Neuronal stem cell (in vitro differentiated cells): ENCODE data around the gene ATP1B3.

Experiments
- DNase-seq: peaks from one replicate; pipeline ENCODE4 v3.0.0-alpha.2; 2013; ENCODE audit warnings: low spot score
- H2AFZ ChIP-seq: one replicate; pipeline ENCODE4 v1.6.1; 2013; ENCODE audit warnings: mild to moderate bottlenecking, low read length, inconsistent platforms
- H2AK5ac ChIP-seq: 2 replicates; pipeline ENCODE4 v1.6.1; 2013; ENCODE audit warnings: low read depth, mild to moderate bottlenecking, inconsistent platforms, low read length, moderate library complexity, mixed read lengths
- H2BK120ac ChIP-seq: 2 replicates; pipeline ENCODE4 v1.6.1; 2013; ENCODE audit warnings: low read depth, mild to moderate bottlenecking, inconsistent platforms, low read length, moderate library complexity, mixed read lengths
- H2BK12ac ChIP-seq: one replicate; pipeline ENCODE4 v1.6.1; 2013; ENCODE audit warnings: low read length, inconsistent platforms
- H2BK15ac ChIP-seq: 2 replicates; pipeline ENCODE4 v1.6.1; 2013; ENCODE audit warnings: mild to moderate bottlenecking, low read length, inconsistent platforms, mixed read lengths
- H2BK5ac ChIP-seq: one replicate; pipeline ENCODE4 v1.6.1; 2013; ENCODE audit warnings: inconsistent platforms, mild to moderate bottlenecking, low read length, moderate library complexity
- H3K14ac ChIP-seq: one replicate; pipeline ENCODE4 v1.6.1; 2013; ENCODE audit warnings: low read length, inconsistent platforms
- H3K18ac ChIP-seq: 2 replicates; pipeline ENCODE4 v1.6.1; 2013; ENCODE audit warnings: low read length, inconsistent platforms
- H3K23ac ChIP-seq: 2 replicates; pipeline ENCODE4 v1.6.1; 2013; ENCODE audit warnings: low read depth, mild to moderate bottlenecking, mixed read lengths, low read length, inconsistent platforms; ENCODE audit not compliant: poor library complexity
- H3K27ac ChIP-seq: replicated peaks from 3 replicates; pipeline ENCODE4 v1.5.1; 2013; ENCODE audit warnings: low read length, inconsistent platforms
- H3K27me3 ChIP-seq, 3 experiments: 2 replicates each; pipeline ENCODE4 v1.6.1; 2013; ENCODE audit warnings: low read length in 3 of 3, mild to moderate bottlenecking in 2 of 3, inconsistent platforms in 1 of 3, low read depth in 1 of 3, mixed read lengths in 1 of 3, moderate library complexity in 1 of 3; ENCODE audit not compliant: control insufficient read depth in 3 of 3, insufficient read depth in 3 of 3
- H3K36me3 ChIP-seq, 2 donors: replicated peaks in 1 of 2; 2 replicates each; pipeline ENCODE4 v1.6.1; 2013; ENCODE audit warnings: low read length in 2 of 2; ENCODE audit not compliant: control insufficient read depth in 2 of 2, insufficient read depth in 2 of 2
- H3K4ac ChIP-seq: 2 replicates; pipeline ENCODE4 v1.6.1; 2013; ENCODE audit warnings: inconsistent platforms, mild to moderate bottlenecking, low read length, moderate library complexity
- H3K4me1 ChIP-seq, 2 donors: 1 replicate in 1 of 2; 2 replicates in 1 of 2; pipeline ENCODE4 v1.6.1; 2013; ENCODE audit warnings: low read length in 2 of 2, low read depth in 1 of 2; ENCODE audit not compliant: control insufficient read depth in 2 of 2, insufficient read depth in 1 of 2
- H3K4me2 ChIP-seq: one replicate; pipeline ENCODE4 v1.6.1; 2013; ENCODE audit warnings: mild to moderate bottlenecking, low read length, inconsistent platforms; ENCODE audit not compliant: insufficient read depth, poor library complexity, severe bottlenecking
- H3K4me3 ChIP-seq, 2 donors: 2 replicates each; pipeline ENCODE4 v1.5.1; 2013; ENCODE audit warnings: low read length in 2 of 2, mild to moderate bottlenecking in 2 of 2, inconsistent platforms in 1 of 2, moderate library complexity in 1 of 2
- H3K79me1 ChIP-seq: one replicate; pipeline ENCODE4 v1.6.1; 2013; ENCODE audit warnings: low read depth, mild to moderate bottlenecking, inconsistent platforms, low read length, moderate library complexity
- H3K9ac ChIP-seq: one replicate; pipeline ENCODE4 v1.6.1; 2013; ENCODE audit warnings: mild to moderate bottlenecking, low read depth, low read length, inconsistent platforms; ENCODE audit not compliant: poor library complexity
- H3K9me3 ChIP-seq, 2 donors: replicated peaks in 1 of 2; 2 replicates each; pipeline versions ENCODE3 to v1.6.1; 2013; ENCODE audit warnings: low read length in 2 of 2, mild to moderate bottlenecking in 2 of 2, inconsistent platforms in 1 of 2, low read depth in 1 of 2, mixed read lengths in 1 of 2, moderate library complexity in 1 of 2; ENCODE audit not compliant: control insufficient read depth in 2 of 2, insufficient read depth in 1 of 2
- H4K8ac ChIP-seq: one replicate; pipeline ENCODE4 v1.6.1; 2013; ENCODE audit warnings: low read depth, mild to moderate bottlenecking, inconsistent platforms, low read length, moderate library complexity
- H4K91ac ChIP-seq: one replicate; pipeline ENCODE4 v1.6.1; 2013; ENCODE audit warnings: low read length, low read depth, mild to moderate bottlenecking, inconsistent platforms; ENCODE audit not compliant: poor library complexity
- WGBS, 2 donors: extraction: QIAGEN DNeasy Blood & Tissue Kit; methylation state at CpG; one replicate each; pipeline ENCODE4 v1.1.7; 2013; ENCODE audit warnings: missing lambda C conversion rate in 2 of 2, mixed read lengths in 1 of 2; ENCODE audit not compliant: insufficient read length in 2 of 2, insufficient replicate concordance in 1 of 2; ENCODE audit errors: extremely low coverage in 2 of 2; 5-methylcytosine and 5-hydroxymethylcytosine counted together

ATP1B3 gene

GRCh38 chr3:141940194-141940776, 63.8 kb downstream of the ATP1B3 start:
- Histone ChIP-seq H4K91ac (no peak overlapping the region), H3K23ac (no peak overlapping the region), H3K36me3 (no peaks in the 10 kb centered on the region), H3K14ac (no peak overlapping the region), H3K9me3 (no peaks in the 10 kb centered on the region), H2BK12ac (no peak overlapping the region), H2BK120ac (no peak overlapping the region), H3K9ac (no peak overlapping the region), H3K4me1 (no peaks in the 10 kb centered on the region), H3K18ac (no peak overlapping the region), H3K27me3 (no peaks in the 10 kb centered on the region), H3K4me2 (no peak overlapping the region), H4K8ac (no peak overlapping the region), H2BK15ac (no peak overlapping the region), H3K27ac (no peak overlapping the region), H2BK5ac (no peak overlapping the region), H3K4me3 (no peak overlapping the region), H2AK5ac (no peak overlapping the region), H2AFZ (no peak overlapping the region), H3K4ac (no peak overlapping the region), H3K79me1 (no peaks in the 10 kb centered on the region)
- WGBS, 2 donors: no CpG with 5 or more reads among the region's 12 CpGs
- no peak for DNase-seq

GRCh38 chr3:141941093-141941492, 64.7 kb downstream of the ATP1B3 start:
- H3K14ac ChIP-seq: no peak overlapping the region
- peaks cover 0 to 3% of the 10 kb centered on the region in 2 donors for H3K36me3 ChIP-seq
- no peaks in the 10 kb centered on the region for H3K27me3 ChIP-seq
- H2AK5ac ChIP-seq: no peak overlapping the region
- no CpG with 5 or more reads among the region's 8 CpGs for WGBS, 2 donors
- H2BK120ac ChIP-seq: no peak overlapping the region
- H3K9me3 ChIP-seq: no peaks in the 10 kb centered on the region
- H3K9ac ChIP-seq: no peak overlapping the region
- H3K27ac ChIP-seq: no peak overlapping the region
- H3K18ac ChIP-seq: no peak overlapping the region
- H4K91ac ChIP-seq: no peak overlapping the region
- H2BK12ac ChIP-seq: no peak overlapping the region
- no peak overlapping the region for H3K4me2 ChIP-seq
- no peak overlapping the region for H2BK15ac ChIP-seq
- H3K4me1 ChIP-seq: peaks cover 0 to 3% of the 10 kb centered on the region in 2 donors
- no peaks in the 10 kb centered on the region for H3K79me1 ChIP-seq
- no peak overlapping the region for H3K4me3 ChIP-seq
- H2BK5ac ChIP-seq: no peak overlapping the region
- H3K4ac ChIP-seq: no peak overlapping the region
- DNase-seq: no peak
- no peak overlapping the region for H4K8ac ChIP-seq
- H2AFZ ChIP-seq: no peak overlapping the region
- H3K23ac ChIP-seq: no peak overlapping the region

- Histone ChIP-seq H3K27ac (no peak overlapping the region), H2BK15ac (no peak overlapping the region), H3K79me1 (no peaks in the 10 kb centered on the region), H3K23ac (no peak overlapping the region), H3K4me3 (no peak overlapping the region), H2BK12ac (no peak overlapping the region), H3K9me3 (no peaks in the 10 kb centered on the region), H3K4ac (no peak overlapping the region), H3K36me3 (peaks cover 0 to 4% of the 10 kb centered on the region in 2 donors), H2AK5ac (no peak overlapping the region), H2AFZ (no peak overlapping the region), H4K8ac (no peak overlapping the region), H4K91ac (no peak overlapping the region), H3K27me3 (no peaks in the 10 kb centered on the region), H3K9ac (no peak overlapping the region), H3K14ac (no peak overlapping the region), H3K4me2 (no peak overlapping the region), H2BK5ac (no peak overlapping the region), H2BK120ac (no peak overlapping the region), H3K18ac (no peak overlapping the region), H3K4me1 (peaks cover 0 to 4% of the 10 kb centered on the region in 2 donors)
- no CpG with 5 or more reads among the region's 8 CpGs for WGBS, 2 donors
- DNase-seq: no peak
These were observed 65.6 kb downstream of the ATP1B3 start for GRCh38 chr3:141942006-141942405.

GRCh38 chr3:141945726-141946485, 69.5 kb downstream of the ATP1B3 start:
- Histone ChIP-seq H3K23ac (no peak overlapping the region), H2AFZ (no peak overlapping the region), H3K4me1 (peaks cover 0 to 4% of the 10 kb centered on the region in 2 donors), H3K9me3 (no peaks in the 10 kb centered on the region), H2BK15ac (no peak overlapping the region), H3K4ac (no peak overlapping the region), H3K4me3 (peak overlapping the region in 1 of 2 donors; percentile 40), H2BK12ac (no peak overlapping the region), H3K36me3 (peaks cover 10 to 17% of the 10 kb centered on the region in 2 donors), H2BK120ac (no peak overlapping the region), H4K91ac (no peak overlapping the region), H3K9ac (no peak overlapping the region), H3K27ac (peak overlapping the region; percentile 7), H3K14ac (no peak overlapping the region), H3K18ac (peak overlapping the region; percentile 68), H3K79me1 (no peaks in the 10 kb centered on the region), H3K27me3 (no peaks in the 10 kb centered on the region), H3K4me2 (no peak overlapping the region), H4K8ac (no peak overlapping the region), H2AK5ac (no peak overlapping the region), H2BK5ac (peak overlapping the region; percentile 72)
- WGBS, 2 donors: no CpG with 5 or more reads among the region's 16 CpGs
- no peak for DNase-seq
